ELF-1 (cell line): ENCODE results near the gene CLTB.
"Not testable (repeated sequence)": the region's sequence is repeated elsewhere in the genome, so short reads cannot be mapped to it uniquely, and the experiment has no call there.

ENCODE experiments used
- DNase-seq: peaks from one replicate; pipeline ENCODE4 v3.0.0-alpha.2; 2016; ENCODE audit warnings: low read depth, low spot score

The CLTB gene

DNA sequence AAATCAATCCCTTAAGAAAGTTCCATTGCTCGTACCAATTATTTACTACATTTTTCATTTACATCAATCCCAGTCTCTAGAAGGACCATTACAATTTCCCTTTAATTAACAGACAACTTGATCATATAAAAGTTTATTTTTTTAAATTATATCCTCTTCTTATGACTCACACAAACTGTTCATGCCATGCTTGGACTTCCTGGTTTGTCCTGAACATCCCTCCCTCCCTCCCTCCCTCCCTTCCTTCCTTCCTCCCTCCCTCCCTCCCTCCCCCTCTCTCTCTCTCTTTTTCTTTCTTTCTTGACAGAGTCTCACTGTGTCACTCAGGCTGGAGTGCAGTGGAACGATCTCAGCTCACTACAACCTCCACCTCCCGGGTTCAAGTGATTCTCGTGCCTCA is 11.6 kb upstream of the CLTB start:
- DNase-seq: no peak

DNA sequence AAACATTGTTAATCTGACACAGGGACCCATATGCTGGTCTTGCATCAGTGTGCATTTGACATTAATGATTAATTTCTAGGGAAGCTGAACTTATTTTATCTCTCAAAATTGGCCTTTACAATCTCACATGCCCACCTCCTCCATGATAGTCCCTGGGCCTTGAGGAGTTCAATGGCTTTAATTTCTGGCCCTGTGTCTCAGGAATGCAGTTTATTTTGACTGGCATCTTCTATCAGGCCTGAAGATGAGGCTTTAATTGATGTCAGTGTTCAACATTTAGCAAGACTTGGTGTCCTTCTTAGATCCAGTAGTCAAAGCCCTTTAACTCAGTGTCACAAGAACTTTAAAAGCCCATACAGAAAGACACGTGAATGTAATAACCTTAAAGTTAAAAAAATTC is 10.5 kb upstream of the CLTB start:
- no peak for DNase-seq

DNA sequence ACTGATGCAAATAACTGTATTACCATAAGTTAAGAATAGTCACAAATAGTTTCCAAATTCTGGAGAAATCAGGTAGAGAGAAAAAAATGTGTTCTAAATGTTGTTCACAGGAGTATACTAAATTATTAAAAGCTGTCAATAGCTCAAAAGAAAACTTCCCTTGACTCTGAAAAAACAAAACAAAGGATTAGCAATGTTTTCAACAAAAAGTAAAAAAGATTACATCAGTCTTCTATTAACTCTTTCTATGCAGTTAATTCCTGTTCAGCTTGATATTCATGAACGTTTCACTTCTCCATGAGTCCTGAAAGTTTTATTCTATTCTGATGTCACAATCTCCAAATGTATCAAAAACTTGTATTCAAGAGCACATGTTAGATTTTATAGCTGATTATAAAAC is 9.5 kb upstream of the CLTB start:
- no peak for DNase-seq

- DNase-seq: no peak
These were observed 8.8 kb upstream of the CLTB start for GRCh38 chr5:176425138-176425537.

DNA sequence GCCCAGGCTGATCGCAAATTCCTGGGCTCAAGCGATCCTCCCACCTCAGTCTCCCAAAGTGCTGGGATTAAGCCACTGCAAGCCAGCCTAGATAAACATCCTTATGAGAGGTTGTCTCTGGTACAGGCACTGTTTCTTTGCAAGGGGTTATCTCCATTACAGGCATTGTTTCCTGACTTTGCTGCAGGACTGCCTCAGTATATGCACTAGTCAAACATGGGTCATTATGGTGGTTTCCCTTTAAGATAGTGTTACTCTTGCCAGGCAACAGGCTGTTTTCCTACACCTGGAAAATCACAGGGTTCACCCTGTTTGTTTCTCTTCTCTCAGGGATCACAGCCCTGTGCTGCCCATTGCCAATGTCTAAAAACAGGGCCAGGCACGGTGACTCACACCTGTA is 7.8 kb upstream of the CLTB start:
- DNase-seq: no peak

GRCh38 chr5:176420972-176421544 is 4.7 kb upstream of the CLTB start:
- DNase-seq: no peak

- DNase-seq: no peak
These were observed 3.7 kb upstream of the CLTB start for GRCh38 chr5:176420086-176420485.

DNA sequence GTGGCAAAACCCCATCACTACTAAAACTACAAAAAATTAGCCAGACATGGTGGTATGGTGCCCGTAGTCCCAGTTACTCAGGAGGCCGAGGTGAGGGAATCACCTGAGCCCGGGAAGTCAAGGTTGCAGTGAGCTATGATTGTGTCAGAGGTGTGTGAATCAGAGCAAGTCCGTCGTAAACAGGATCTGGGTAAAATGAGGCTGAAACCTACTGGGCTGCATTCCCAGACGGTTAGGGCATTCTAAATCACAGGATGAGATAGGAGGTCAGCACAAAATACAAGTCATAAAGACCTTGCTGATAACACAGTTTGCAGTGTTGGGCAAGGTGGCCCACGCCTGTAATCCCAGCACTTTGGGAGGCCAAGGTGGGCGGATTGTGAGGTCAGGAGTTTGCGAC is 1.9 kb upstream of the CLTB start:
- DNase-seq: peak; percentile 24

DNA sequence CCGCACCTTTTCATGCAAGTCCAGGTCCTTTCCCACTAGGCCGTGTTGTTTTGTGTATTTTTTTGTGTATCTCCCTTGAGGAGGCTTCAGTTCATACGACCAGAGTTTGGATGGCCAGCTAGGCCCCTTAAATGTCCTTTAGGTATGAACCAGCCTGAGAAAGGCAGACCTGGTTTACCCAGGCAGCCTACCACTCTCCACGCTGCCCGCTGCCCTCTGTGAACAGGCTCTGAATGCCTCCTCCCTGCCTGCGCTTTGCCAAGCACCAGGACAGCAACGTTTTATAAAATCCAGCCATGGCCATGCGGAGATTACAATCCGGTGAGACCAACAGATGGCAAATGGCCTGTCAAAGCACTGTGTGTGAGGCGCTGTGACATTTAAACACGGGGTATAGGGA is 626 bp upstream of the CLTB start:
- DNase-seq: no peak

DNA sequence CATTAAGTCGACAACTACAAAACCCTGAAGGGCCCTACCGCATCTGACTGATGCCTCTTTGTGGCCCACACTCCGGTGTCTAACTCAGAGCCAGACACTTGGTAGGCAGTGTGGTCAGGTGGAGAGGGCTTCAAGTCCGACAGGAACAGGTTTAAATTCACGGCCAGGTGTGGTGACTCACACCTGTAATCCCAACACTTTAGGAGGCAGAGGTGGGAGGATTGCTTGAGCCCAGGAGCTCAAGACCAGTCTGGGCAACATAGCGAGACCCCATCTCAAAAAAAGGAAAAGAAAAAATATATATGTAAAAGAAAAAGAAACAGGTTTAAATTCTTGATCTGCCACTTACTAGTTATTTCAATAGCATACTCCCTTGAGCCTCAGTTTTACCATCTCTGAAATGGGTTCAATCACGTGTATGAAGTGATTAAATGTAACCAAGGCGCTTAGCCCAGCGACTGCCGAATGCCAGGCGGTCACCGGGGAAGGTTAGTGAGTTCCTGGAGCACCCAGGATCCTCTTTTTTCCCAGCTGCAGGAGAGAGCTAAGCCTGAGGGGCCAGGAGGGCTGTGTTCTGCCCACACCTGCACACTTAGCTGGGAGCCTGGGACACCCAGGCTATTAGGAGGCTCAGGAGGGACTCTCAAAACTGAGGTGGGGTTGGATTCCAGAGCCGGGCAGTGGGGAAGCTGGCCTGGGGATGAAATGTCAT is 943 bp downstream of the CLTB start:
- DNase-seq: peak; percentile 90

DNA sequence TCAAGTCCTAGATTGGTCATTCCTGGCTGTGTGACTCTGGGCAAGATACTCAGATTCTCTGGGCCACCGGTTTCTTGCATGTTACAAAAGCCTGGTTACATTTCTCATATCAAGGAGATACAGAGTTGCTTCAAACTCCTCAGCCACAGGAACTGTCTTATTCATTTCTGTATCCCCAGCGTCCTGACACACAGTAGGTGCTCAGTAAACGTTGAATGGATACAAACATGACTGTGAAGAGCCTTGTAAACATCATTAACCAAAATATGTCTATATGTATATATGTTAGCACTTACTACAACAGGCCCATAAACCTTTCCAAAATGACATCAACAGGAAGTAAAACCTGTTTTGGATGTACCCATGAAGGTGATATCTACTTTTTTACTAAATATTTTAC is 1.6 kb downstream of the CLTB start:
- DNase-seq: no peak

- DNase-seq: no peak
These were observed 2.6 kb downstream of the CLTB start for GRCh38 chr5:176413709-176414191.

DNA sequence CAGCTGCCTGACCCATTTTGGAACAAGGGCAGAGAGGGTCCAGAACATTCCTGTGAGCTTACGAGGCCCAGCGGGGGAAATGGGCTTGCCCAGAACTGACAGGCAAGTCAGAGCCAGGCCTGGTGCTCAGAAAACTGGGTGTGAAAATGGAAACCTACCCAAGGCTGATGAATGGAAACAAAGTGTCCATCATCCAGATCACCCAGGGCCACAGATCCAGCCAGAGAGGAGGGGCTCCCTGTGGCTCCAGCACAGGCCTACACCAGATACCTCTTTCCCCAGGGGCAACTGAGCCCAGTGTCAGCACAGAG is 3.1 kb downstream of the CLTB start:
- DNase-seq: no peak

DNA sequence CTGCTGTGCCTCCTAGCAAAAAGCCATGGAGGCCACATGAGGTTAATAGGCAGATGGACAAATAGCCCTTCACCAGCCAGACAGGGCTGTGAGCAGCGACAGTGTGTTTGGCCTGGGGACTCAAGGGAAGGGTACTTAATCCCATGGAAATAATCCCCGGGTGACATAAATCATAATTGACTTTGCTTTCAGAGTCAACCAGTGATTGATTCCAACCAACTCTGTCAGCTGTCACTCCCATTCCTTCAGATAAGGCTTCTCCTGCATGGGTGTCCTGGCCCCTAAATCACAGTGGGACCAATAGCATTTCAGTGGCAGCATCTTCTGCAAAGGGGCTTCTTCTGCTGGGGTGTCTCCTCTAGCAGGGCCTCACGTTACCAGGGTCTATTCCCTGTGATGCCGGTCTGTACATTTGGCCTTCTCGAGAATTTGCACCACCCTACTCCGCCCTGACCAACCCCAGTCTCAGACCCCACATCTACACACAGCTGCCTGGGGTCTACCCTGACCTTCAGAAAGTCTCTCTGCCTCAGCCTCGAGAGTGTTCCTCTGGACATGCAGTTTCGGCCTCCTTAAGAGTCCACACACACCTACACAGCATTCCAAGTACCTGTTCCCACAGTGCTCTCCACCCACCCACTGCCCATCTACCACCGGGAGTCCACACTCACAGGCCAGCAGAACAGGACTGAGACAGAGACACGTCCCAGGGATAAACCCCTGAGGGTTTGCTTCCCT is 3.7 kb downstream of the CLTB start:
- DNase-seq: no peak

GRCh38 chr5:176410486-176411180 is 5.7 kb downstream of the CLTB start:
- DNase-seq: no peak

DNA sequence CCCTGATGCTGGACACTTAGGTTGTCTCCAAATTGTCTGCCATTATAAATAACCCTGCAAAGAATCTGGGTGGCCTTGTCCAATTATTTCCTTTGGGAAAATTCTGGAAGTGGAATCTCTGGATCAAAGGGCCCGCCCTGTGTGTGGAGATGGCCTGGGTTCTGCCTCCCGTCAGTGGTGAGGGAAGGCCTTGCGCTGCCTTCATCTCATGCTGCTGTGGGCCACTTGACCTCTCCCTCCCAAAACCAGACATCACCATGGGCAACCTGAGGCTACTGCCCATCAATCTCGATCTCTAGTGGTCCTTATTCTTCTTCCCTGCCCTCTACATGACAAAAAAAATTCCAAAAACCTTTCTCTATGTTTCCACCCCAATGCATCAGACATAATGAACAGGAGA is 6.6 kb downstream of the CLTB start:
- DNase-seq: no peak

GRCh38 chr5:176408590-176408989 is 7.7 kb downstream of the CLTB start:
- DNase-seq: no peak

DNA sequence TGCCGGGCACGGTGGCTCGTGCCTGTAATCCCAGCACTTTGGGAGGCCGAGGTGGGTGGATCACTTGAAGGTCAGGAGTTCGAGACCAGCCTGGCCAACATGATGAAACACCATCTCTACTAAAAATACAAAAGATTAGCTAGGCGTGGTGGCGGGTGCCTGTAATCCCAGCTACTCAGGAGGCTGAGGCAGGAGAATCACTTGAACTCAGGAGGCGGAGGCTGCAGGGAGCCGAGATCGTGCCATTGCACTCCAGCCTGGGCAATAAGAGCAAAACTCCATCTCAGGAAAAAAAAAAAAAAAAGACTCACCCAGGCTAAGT is 8.1 kb downstream of the CLTB start:
- DNase-seq: not testable (repeated sequence)

DNA sequence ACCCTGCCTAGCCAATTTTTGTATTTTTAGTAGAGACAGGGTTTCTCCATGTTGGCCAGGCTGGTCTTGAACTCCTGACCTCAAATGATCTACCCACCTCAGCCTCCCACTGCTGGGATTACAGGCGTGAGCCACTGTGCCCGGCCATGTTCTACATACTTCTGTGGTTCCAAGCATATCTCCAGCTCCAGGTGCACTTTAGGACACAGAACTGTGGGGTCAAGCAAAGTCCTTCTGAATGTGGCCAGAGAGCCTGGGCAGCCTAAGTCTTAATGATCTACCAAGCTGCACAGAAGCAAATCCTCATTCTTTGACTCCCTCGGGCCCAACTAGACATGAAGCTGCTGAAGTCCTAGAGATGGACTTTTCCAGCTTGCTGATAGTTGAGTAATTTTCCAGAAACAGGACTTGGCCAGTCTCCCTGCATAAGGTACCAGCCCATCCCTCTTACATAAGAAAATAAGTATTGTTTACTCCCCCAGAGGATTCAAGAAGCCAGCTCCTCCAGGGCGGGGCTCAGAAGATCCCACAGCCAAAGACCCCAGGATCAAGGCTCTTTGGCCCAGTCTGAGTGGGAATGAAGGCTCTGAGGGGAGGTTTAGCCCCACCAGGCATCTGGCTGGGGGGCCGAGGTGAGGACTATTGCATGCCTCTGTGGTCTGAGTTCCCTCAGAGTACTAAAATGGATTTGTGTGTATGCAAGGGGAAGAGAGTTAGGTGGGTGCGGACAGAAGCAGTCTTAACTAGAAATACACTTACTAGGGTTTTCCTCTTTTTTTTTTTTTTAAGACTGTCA is 8.7 kb downstream of the CLTB start:
- DNase-seq: no peak

- DNase-seq: no peak
These were observed 9.8 kb downstream of the CLTB start for GRCh38 chr5:176406436-176407052.

DNA sequence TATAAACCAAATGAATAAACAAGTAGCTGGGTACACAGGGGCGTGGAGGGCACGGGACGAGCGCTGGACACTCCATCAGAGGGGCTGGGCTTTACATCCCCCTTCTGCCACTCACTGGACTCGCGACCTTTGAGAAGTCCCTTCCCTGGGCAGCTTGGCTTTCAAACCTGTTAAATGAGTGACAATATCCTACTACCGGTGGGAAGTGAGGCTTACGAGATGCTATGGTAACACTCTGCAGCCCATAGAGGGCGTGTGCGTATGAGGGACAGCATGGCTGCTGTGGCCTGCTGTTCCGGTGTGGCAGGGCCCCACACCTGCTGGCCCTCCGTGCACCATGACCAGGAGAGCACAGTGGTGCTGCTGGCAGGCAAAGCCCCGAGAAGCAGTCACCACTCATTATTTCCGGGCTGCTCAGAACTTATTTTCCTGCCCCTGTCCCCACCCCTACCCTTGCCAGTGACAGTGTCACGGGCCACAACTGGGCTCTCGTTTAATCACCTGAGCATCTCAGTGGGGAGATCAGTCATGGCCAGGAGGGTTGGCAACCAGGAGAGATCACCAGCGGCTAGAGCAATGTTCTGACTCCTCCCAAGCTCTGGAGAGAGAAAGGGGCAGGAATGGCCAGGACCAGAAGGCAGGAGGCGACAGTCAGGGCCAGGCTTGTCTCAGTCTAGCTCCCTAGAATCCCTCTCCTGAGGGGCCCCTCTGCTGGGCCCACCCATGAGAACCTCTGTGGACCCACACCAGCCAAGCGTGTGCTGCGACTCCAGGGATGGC is 10.5 kb downstream of the CLTB start:
- peak; percentile 58 for DNase-seq
